K562 (cell line): ENCODE data around the gene CNOT10. TPM values are rescaled to one million over a fixed set of nuclear protein-coding genes. Genes with fewer than 3 reads are reported as not detected.

Experiments used
- ATAC-seq: fragments of 200-7000 bp; cut with Tn5 transposase; 3 replicates; pipeline ENCODE4 v1.9.1; 2020; ENCODE audit warnings: moderate library complexity
- BruUV-seq: library from RNA; stranded (reverse); fragments of 400-500 nt; replicated peaks from 2 replicates; lab custom pipeline; 2021; lab: Mats Ljungman, UMichigan
- CTCF ChIA-PET: fragments of 300-600 bp; formaldehyde crosslinking; extraction: SDS; loops from one replicate; lab custom pipeline; 2021; ENCODE audit warnings: low intra/inter-chr PET ratio; lab: Yijun Ruan, JAX
- POLR2A ChIA-PET: fragments of 300-600, 350-650 bp; sonication (Branson Sonifier 250); formaldehyde crosslinking; extraction: SDS; loops from one replicate; lab custom pipeline; 2021; ENCODE audit warnings: antibody characterized with exemption, inconsistent platforms; lab: Yijun Ruan, JAX
- DNase-seq, 4 experiments: peaks; one replicate each; pipeline versions ENCODE4 v3.0.0 to v3.0.0-alpha.2; 2011 to 2018; ENCODE audit warnings: low spot score in 3 of 4, mixed read lengths in 3 of 4; ENCODE audit errors: extremely low read depth in 1 of 4
- FAIRE-seq: peaks from 2 replicates; lab custom pipeline; 2011; peaks lifted over from hg19 to GRCh38; lab: Jason Lieb, UNC
- H2AFZ ChIP-seq: 2 replicates; pipeline ENCODE4 v1.6.0; 2011; ENCODE audit warnings: low read depth, low read length, control low read depth, inconsistent platforms
- H3K27ac ChIP-seq: fragments of 200-600 bp; 3 replicates; pipeline ENCODE4 v1.8.0; 2011; ENCODE audit warnings: low read depth, mild to moderate bottlenecking, control low read depth, inconsistent platforms, low read length, moderate library complexity, mixed read lengths; ENCODE audit errors: extremely low read depth
- H3K27me3 ChIP-seq, 2 experiments: fragments of 300-600 bp in 1 of 2; 2 replicates in 1 of 2; 3 replicates in 1 of 2; pipeline versions ENCODE4 v1.6.0 to v1.8.0; 2011; ENCODE audit warnings: inconsistent platforms in 2 of 2, low read length in 2 of 2, mild to moderate bottlenecking in 1 of 2, mixed read lengths in 1 of 2, moderate library complexity in 1 of 2; ENCODE audit not compliant: control insufficient read depth in 2 of 2, insufficient read depth in 2 of 2
- H3K36me3 ChIP-seq: fragments of 300-600 bp; 3 replicates; pipeline ENCODE4 v1.8.0; 2011; ENCODE audit warnings: mild to moderate bottlenecking, low read length, inconsistent platforms; ENCODE audit not compliant: control insufficient read depth, insufficient read depth
- H3K4me1 ChIP-seq, 2 experiments: fragments of 200-600 bp in 1 of 2; replicated peaks in 1 of 2; 2 replicates in 1 of 2; 3 replicates in 1 of 2; pipeline versions ENCODE4 v1.5.1 to v1.8.0; 2011; ENCODE audit warnings: inconsistent platforms in 2 of 2, low read length in 2 of 2, mild to moderate bottlenecking in 1 of 2, mixed read lengths in 1 of 2, moderate library complexity in 1 of 2; ENCODE audit not compliant: control insufficient read depth in 2 of 2, insufficient read depth in 2 of 2
- H3K4me2 ChIP-seq: 2 replicates; pipeline ENCODE4 v1.6.1; 2011; ENCODE audit warnings: low read length, control low read depth, inconsistent platforms, mixed read lengths; ENCODE audit not compliant: insufficient read depth
- H3K4me3 ChIP-seq: fragments of 200-600 bp; sonication (generic), shearing (Covaris generic); 2 replicates; pipeline ENCODE4 v1.5.1; 2016; ENCODE audit warnings: control low read depth, inconsistent platforms
- H3K79me2 ChIP-seq: fragments of 200-600 bp; 3 replicates; pipeline ENCODE4 v1.8.0; 2011; ENCODE audit warnings: low read length, inconsistent platforms; ENCODE audit not compliant: control insufficient read depth, insufficient read depth
- H3K9ac ChIP-seq, 2 experiments: 2 replicates each; pipeline versions ENCODE4 v1.6.0 to v1.6.1; 2011; ENCODE audit warnings: low read depth in 2 of 2, low read length in 2 of 2, control low read depth in 1 of 2, inconsistent platforms in 1 of 2, mild to moderate bottlenecking in 1 of 2, mixed read lengths in 1 of 2; ENCODE audit not compliant: insufficient read depth in 1 of 2
- H3K9me1 ChIP-seq: one replicate; pipeline ENCODE4 v1.6.0; 2011; ENCODE audit warnings: inconsistent platforms, mild to moderate bottlenecking, low read length, moderate library complexity; ENCODE audit not compliant: control insufficient read depth, insufficient read depth
- H3K9me3 ChIP-seq: replicated peaks from 2 replicates; pipeline ENCODE4 v1.5.1; 2011; ENCODE audit warnings: low read depth, low read length, inconsistent platforms; ENCODE audit not compliant: control insufficient read depth, insufficient read depth
- H4K20me1 ChIP-seq: replicated peaks from 2 replicates; pipeline ENCODE4 v1.6.1; 2011; ENCODE audit warnings: low read length, inconsistent platforms, mixed read lengths; ENCODE audit not compliant: control insufficient read depth, insufficient read depth
- BRCA1 ChIP-seq, 2 experiments: fragments of 450-650 bp in 1 of 2; sonication (generic) in 1 of 2; formaldehyde crosslinking in 1 of 2; IDR thresholded peaks; 2 replicates each; pipeline versions ENCODE4 v1.5.0 to v1.6.1; 2017 to 2020; ENCODE audit warnings: mild to moderate bottlenecking in 1 of 2, missing genetic modification reagents in 1 of 2
- CAMTA2 ChIP-seq: fragments of 250-450 bp; sonication (Bioruptor Pico); conservative IDR thresholded peaks from 2 replicates; pipeline ENCODE4 v1.5.1; 2022
- JUND ChIP-seq, 2 experiments: IDR thresholded peaks; 2 replicates in 1 of 2; 3 replicates in 1 of 2; pipeline ENCODE4 v1.6.1; 2011; ENCODE audit warnings: borderline replicate concordance in 2 of 2, low read depth in 2 of 2, low read length in 2 of 2, improper control_type of control experiment in 1 of 2, missing biosample characterization in 1 of 2, missing genetic modification characterization in 1 of 2, missing genetic modification reagents in 1 of 2
- KDM5B ChIP-seq: fragments of 200-600 bp; sonication (generic); IDR thresholded peaks from 2 replicates; pipeline ENCODE4 v1.6.1; 2012; ENCODE audit warnings: low read depth, mild to moderate bottlenecking, moderate library complexity, low read length, control low read depth, inconsistent platforms; ENCODE audit not compliant: insufficient replicate concordance
- KLF13 ChIP-seq: fragments of 450-650 bp; IDR thresholded peaks from 2 replicates; pipeline ENCODE4 v1.6.1; 2016; ENCODE audit warnings: missing genetic modification characterization, low read depth, mild to moderate bottlenecking, missing compliant biosample characterization, moderate library complexity, borderline replicate concordance
- MYC ChIP-seq, 2 experiments: fragments of 250-450 bp in 1 of 2; sonication (Bioruptor Pico) in 1 of 2; IDR thresholded peaks; 2 replicates each; pipeline versions ENCODE4 v1.5.1 to v1.6.1; 2012 to 2021; ENCODE audit warnings: low read depth in 2 of 2, borderline replicate concordance in 1 of 2, improper control_type of control experiment in 1 of 2, low read length in 1 of 2, mild to moderate bottlenecking in 1 of 2, moderate library complexity in 1 of 2
- PHF21A ChIP-seq: fragments of 450-650 bp; IDR thresholded peaks from 2 replicates; pipeline ENCODE4 v1.6.1; 2017; ENCODE audit warnings: low read depth, borderline replicate concordance
- RAD21 ChIP-seq, 2 experiments: fragments of 250-450 bp in 1 of 2; fragments of 450-650 bp in 1 of 2; sonication (Bioruptor Pico) in 1 of 2; formaldehyde crosslinking in 1 of 2; IDR thresholded peaks in 1 of 2; conservative IDR thresholded peaks in 1 of 2; 2 replicates each; pipeline versions ENCODE4 v1.4.0 to v1.8.0; 2020 to 2022; ENCODE audit warnings: mild to moderate bottlenecking in 2 of 2, moderate library complexity in 1 of 2
- RB1 ChIP-seq: fragments of 450-650 bp; IDR thresholded peaks from 2 replicates; pipeline ENCODE4 v1.6.1; 2017; ENCODE audit warnings: low read depth, mild to moderate bottlenecking
- TBP ChIP-seq: optimal IDR thresholded peaks from 2 replicates; pipeline ENCODE3; 2011; ENCODE audit warnings: low read depth, low read length, improper control_type of control experiment
- ZBTB7A ChIP-seq: IDR thresholded peaks from 2 replicates; pipeline ENCODE4 v1.6.1; 2011; ENCODE audit warnings: low read depth, mild to moderate bottlenecking, low read length, moderate library complexity, borderline replicate concordance; ENCODE audit not compliant: control insufficient read depth
- ZNF551 ChIP-seq: fragments of 250-450 bp; sonication (Bioruptor Pico); IDR thresholded peaks from 2 replicates; pipeline ENCODE4 v1.5.0; 2021; ENCODE audit warnings: mild to moderate bottlenecking, moderate library complexity
- ZNF644 ChIP-seq: fragments of 200-800 bp; sonication (Bioruptor generic); IDR thresholded peaks from 2 replicates; pipeline ENCODE4 v1.6.1; 2016; ENCODE audit warnings: low read depth, missing genetic modification characterization, missing compliant biosample characterization
- WGBS: fragments of 100-300 bp; shearing (Covaris generic); methylation state at CpG from one replicate; pipeline ENCODE4 v1.1.6; 2016; ENCODE audit warnings: low coverage, mixed read lengths; ENCODE audit not compliant: insufficient coverage; ENCODE audit errors: missing lambda C conversion rate; 5-methylcytosine and 5-hydroxymethylcytosine counted together
- in situ Hi-C: fragments of 300-500 bp; cut with MboI; formaldehyde crosslinking; loops from 4 replicates; pipeline ENCODE4 v1.15.0; 2018; ENCODE audit warnings: inconsistent platforms, mixed read lengths
- intact Hi-C: fragments of 100-400 bp; cut with micrococcal nuclease; formaldehyde crosslinking; loops from 2 replicates; pipeline ENCODE4 v1.14.2; 2022
- polyA plus RNA-seq, 8 experiments: library from polyadenylated mRNA; depleted of rRNA in 4 of 8; stranded (reverse) in 5 of 8; unstranded in 3 of 8; fragments of >200 nt; fragmentation: Nextera tagmentation in 2 of 8; fragmentation: Illumina TruSeq in 1 of 8; extraction: Ambion mirVana in 2 of 8; extraction: Trizol in 1 of 8; gene quantifications; 2 replicates each; pipeline versions ENCODE4 v1.2.1 to v1.2.3, GENCODE V29; 2011 to 2014; ENCODE audit warnings: inconsistent platforms in 1 of 8, missing spikeins in 1 of 8
- total RNA-seq, 7 experiments: library from RNA; depleted of rRNA in 6 of 7; stranded (reverse); fragments of >200 nt in 6 of 7; fragmentation: Illumina TruSeq in 2 of 7; extraction: Trizol in 2 of 7; gene quantifications; 2 replicates each; pipeline versions ENCODE4 v1.2.1 to v1.2.3, GENCODE V29; 2011 to 2021; ENCODE audit warnings: low replicate concordance in 1 of 7
- TF ChIP-seq, protein P1 (sequence below), 2 experiments: IDR thresholded peaks; 2 replicates each; pipeline ENCODE4 v1.6.1; 2011; ENCODE audit warnings: borderline replicate concordance in 1 of 2, control low read depth in 1 of 2, low read depth in 1 of 2, low read length in 1 of 2, mild to moderate bottlenecking in 1 of 2, mixed read lengths in 1 of 2, moderate library complexity in 1 of 2; ENCODE audit not compliant: insufficient read depth in 1 of 2, insufficient read length in 1 of 2, poor library complexity in 1 of 2, severe bottlenecking in 1 of 2; ENCODE audit errors: extremely low read depth in 1 of 2
- TF ChIP-seq, protein P2 (sequence below): IDR thresholded peaks from 2 replicates; pipeline ENCODE4 v1.6.1; 2011; ENCODE audit warnings: borderline replicate concordance, low read depth, mild to moderate bottlenecking, moderate library complexity, low read length; ENCODE audit not compliant: insufficient read depth, poor library complexity, severe bottlenecking

The CNOT10 gene
- total and polyA plus RNA-seq, 9 of the 15 experiments (the other 6 are each of a cell fraction or from before 2014, with no cell fraction given), result 35.7 to 114 (median 81.9) TPM

DNA sequence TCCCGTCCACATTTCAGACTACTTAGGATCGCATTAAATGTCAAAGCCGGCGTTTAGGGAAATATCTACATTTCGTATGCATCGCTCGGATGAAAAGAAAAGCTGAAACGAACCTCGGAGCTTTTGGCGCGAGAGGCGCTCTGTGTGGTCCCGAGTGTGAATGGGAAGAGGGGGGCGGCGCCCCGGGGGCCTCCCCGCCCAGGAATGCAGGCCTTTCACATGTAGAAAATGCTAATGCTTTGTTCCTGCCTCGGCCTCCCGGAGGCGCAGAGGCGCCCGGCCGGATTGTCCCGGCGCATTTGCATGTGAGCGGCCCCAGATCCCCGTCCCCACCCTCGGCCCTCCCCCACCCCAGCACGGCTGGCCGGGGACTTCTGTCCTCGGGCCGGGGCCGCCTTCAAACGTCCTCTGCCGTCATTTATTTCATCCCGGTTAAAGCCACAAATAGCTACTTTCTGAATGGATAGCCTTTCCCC is 95.8 kb downstream of the CNOT10 start:
- ChIA-PET POLR2A (interaction anchor here (0.6 to 1.9 kb wide), 4 partner anchors 8 to 17 kb away, joined by 3 to 8 read pairs (median 6); no protein-coding TSS in a partner anchor), CTCF (interaction anchor here (0.6 kb wide), 2 partner anchors 107 to 407 kb away, joined by 3 to 4 read pairs; no protein-coding TSS in a partner anchor)
- intact Hi-C loops (loop anchor here (1.0 to 5.0 kb wide), 3 partner anchors 48 to 270 kb away; no protein-coding TSS in a partner anchor), in situ Hi-C loops (no loop called here)
- H3K9me3 ChIP-seq, result no peaks in the 10 kb centered on the region
- H3K27me3 ChIP-seq, result no peaks in the 10 kb centered on the region
- H3K36me3 ChIP-seq, result peaks cover 3% of the 10 kb centered on the region; the same call in 1 of the 3 replicates
- FAIRE-seq (no peak), ATAC-seq (peak; percentile 89), DNase-seq (peak; percentile 75 to 88 (median 85))
- H3K27ac ChIP-seq, result peak overlapping the region; percentile 37; the same call in 2 of the 3 replicates
- no peaks in the 10 kb centered on the region for H4K20me1 ChIP-seq
- 10% methylated on average over 30 of the region's 36 CpGs for WGBS
- peak overlapping the region; percentile 91 for H2AFZ ChIP-seq
- peaks cover 4 to 18% of the 10 kb centered on the region in 2 experiments; a peak in 4 of 5 replicates for H3K4me1 ChIP-seq
- peak overlapping the region; percentile 69 to 93 for H3K9ac ChIP-seq
- no peaks in the 10 kb centered on the region for H3K9me1 ChIP-seq
- no peaks in the 10 kb centered on the region for H3K79me2 ChIP-seq
- no TSS peak for BruUV-seq
- peak overlapping the region; percentile 90 for H3K4me2 ChIP-seq
- H3K4me3 ChIP-seq, result peak overlapping the region; percentile 50
- no peak for TF ChIP-seq JUND (IDR thresholded peaks at IDR 0.05; ENCODE audit: borderline replicate concordance, low read depth, low read length)
- TF ChIP-seq JUND (tag; IDR thresholded peaks at IDR 0.05; ENCODE audit: borderline replicate concordance, low read depth, low read length), result no peak
- TF ChIP-seq MYC (IDR thresholded peaks at IDR 0.05; ENCODE audit: low read depth, low read length), result peak; percentile 22; the same call in 1 of the 2 replicates
- no peak for TF ChIP-seq MYC (CRISPR knock-in tag; IDR thresholded peaks at IDR 0.05; ENCODE audit: borderline replicate concordance, low read depth)
- TF ChIP-seq RAD21 (CRISPR knock-in tag; conservative IDR thresholded peaks at IDR 0.05 in 1 of 2, IDR thresholded peaks at IDR 0.05 in 1 of 2), result peak in 1 of 2 experiments; percentile 20; a peak in 1 of 4 replicates
- no peak for TF ChIP-seq ZNF644 (tag)
- TF ChIP-seq TBP, result peak; percentile 9
- TF ChIP-seq, protein P1, sequence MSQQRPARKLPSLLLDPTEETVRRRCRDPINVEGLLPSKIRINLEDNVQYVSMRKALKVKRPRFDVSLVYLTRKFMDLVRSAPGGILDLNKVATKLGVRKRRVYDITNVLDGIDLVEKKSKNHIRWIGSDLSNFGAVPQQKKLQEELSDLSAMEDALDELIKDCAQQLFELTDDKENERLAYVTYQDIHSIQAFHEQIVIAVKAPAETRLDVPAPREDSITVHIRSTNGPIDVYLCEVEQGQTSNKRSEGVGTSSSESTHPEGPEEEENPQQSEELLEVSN (IDR thresholded peaks at IDR 0.05; ENCODE audit: borderline replicate concordance in 1 of 2, extremely low read depth in 1 of 2, insufficient read depth in 1 of 2, insufficient read length in 1 of 2, low read depth in 1 of 2, low read length in 1 of 2, poor library complexity in 1 of 2, severe bottlenecking in 1 of 2), result peak in 1 of 2 experiments; percentile 61
- TF ChIP-seq BRCA1 (IDR thresholded peaks at IDR 0.05), result no peak
- TF ChIP-seq BRCA1 (CRISPR knock-in tag; IDR thresholded peaks at IDR 0.05), result no peak
- TF ChIP-seq ZNF551 (CRISPR knock-in tag), result no peak
- peak; percentile 53; the same call in 1 of the 2 replicates for TF ChIP-seq RB1
- peak; percentile 44; the same call in 1 of the 2 replicates for TF ChIP-seq KLF13
- TF ChIP-seq PHF21A, result 0 out of 2 replicates have a peak, but pooled peaks have one; percentile 43
- TF ChIP-seq KDM5B, result peak; percentile 8
- no peak for TF ChIP-seq CAMTA2 (CRISPR knock-in tag)
- TF ChIP-seq, protein P2, sequence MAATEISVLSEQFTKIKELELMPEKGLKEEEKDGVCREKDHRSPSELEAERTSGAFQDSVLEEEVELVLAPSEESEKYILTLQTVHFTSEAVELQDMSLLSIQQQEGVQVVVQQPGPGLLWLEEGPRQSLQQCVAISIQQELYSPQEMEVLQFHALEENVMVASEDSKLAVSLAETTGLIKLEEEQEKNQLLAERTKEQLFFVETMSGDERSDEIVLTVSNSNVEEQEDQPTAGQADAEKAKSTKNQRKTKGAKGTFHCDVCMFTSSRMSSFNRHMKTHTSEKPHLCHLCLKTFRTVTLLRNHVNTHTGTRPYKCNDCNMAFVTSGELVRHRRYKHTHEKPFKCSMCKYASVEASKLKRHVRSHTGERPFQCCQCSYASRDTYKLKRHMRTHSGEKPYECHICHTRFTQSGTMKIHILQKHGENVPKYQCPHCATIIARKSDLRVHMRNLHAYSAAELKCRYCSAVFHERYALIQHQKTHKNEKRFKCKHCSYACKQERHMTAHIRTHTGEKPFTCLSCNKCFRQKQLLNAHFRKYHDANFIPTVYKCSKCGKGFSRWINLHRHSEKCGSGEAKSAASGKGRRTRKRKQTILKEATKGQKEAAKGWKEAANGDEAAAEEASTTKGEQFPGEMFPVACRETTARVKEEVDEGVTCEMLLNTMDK, result peak; percentile 58
- TF ChIP-seq ZBTB7A, result peak; percentile 86
